PC-9 (cell line): ENCODE results near the gene ALMS1. TPM values are rescaled to one million over a fixed set of nuclear protein-coding genes. Genes with fewer than 3 reads are reported as not detected.

Experiments
- Bru-seq: library from RNA; stranded (reverse); fragments of 400-500 nt; gene quantifications from one replicate; lab custom pipeline; 2021; lab: Mats Ljungman, UMichigan
- BruChase-seq, 2 experiments: library from RNA; stranded (reverse); fragments of 400-500 nt; gene quantifications; one replicate each; lab custom pipeline; 2021; lab: Mats Ljungman, UMichigan
- BruUV-seq: library from RNA; stranded (reverse); fragments of 400-500 nt; replicated peaks from 2 replicates; lab custom pipeline; 2021; lab: Mats Ljungman, UMichigan
- CTCF ChIA-PET: fragments of 300-600 bp; sonication (Branson Sonifier 250); formaldehyde crosslinking; loops from one replicate; lab custom pipeline; 2022; ENCODE audit warnings: antibody characterized with exemption; lab: Charles Lee
- POLR2A ChIA-PET: fragments of 300-600 bp; sonication (Branson Sonifier 250); formaldehyde crosslinking; loops from one replicate; lab custom pipeline; 2022; ENCODE audit warnings: antibody characterized with exemption; ENCODE audit not compliant: unreplicated experiment; lab: Charles Lee
- DNase-seq, 2 experiments: peaks; one replicate each; pipeline versions ENCODE4 v3.0.0 to v3.0.0-alpha.2; 2015 to 2022; ENCODE audit warnings: mixed read lengths in 1 of 2
- H2AFZ ChIP-seq: fragments of 200-600 bp; sonication (generic); 2 replicates; pipeline ENCODE4 v1.8.1; 2017; ENCODE audit warnings: antibody characterized with exemption
- H3F3A ChIP-seq: fragments of 200-600 bp; sonication (generic); 2 replicates; pipeline ENCODE4 v1.8.1; 2017; ENCODE audit warnings: antibody characterized with exemption, mild to moderate bottlenecking, low read depth; ENCODE audit not compliant: insufficient read depth
- H3K27ac ChIP-seq: fragments of 200-600 bp; sonication (generic); 2 replicates; pipeline ENCODE4 v1.6.1; 2016; ENCODE audit warnings: mixed run types
- H3K27me3 ChIP-seq: fragments of 200-600 bp; sonication (generic); 2 replicates; pipeline ENCODE4 v1.6.1; 2016; ENCODE audit warnings: low read depth, mixed run types; ENCODE audit not compliant: insufficient read depth
- H3K36me3 ChIP-seq: fragments of 200-600 bp; sonication (generic); 2 replicates; pipeline ENCODE4 v1.6.1; 2016; ENCODE audit warnings: low read depth, mixed run types
- H3K4me1 ChIP-seq: fragments of 200-600 bp; sonication (generic); replicated peaks from 2 replicates; pipeline ENCODE4 v1.6.1; 2016; ENCODE audit warnings: mixed run types; ENCODE audit not compliant: insufficient read depth
- H3K4me2 ChIP-seq: fragments of 200-600 bp; sonication (generic); 2 replicates; pipeline ENCODE4 v1.6.1; 2017; ENCODE audit warnings: mixed run types
- H3K4me3 ChIP-seq: fragments of 200-600 bp; sonication (generic); 2 replicates; pipeline ENCODE4 v1.6.1; 2016; ENCODE audit warnings: mixed run types
- H3K79me2 ChIP-seq: fragments of 200-600 bp; sonication (generic); 2 replicates; pipeline ENCODE4 v1.6.1; 2017; ENCODE audit warnings: low read depth, mixed run types
- H3K9me2 ChIP-seq: fragments of 200-600 bp; sonication (generic); 2 replicates; pipeline ENCODE4 v1.8.1; 2017; ENCODE audit warnings: mild to moderate bottlenecking; ENCODE audit not compliant: insufficient read depth
- H3K9me3 ChIP-seq: fragments of 200-600 bp; sonication (generic); 2 replicates; pipeline ENCODE4 v1.8.1; 2016; ENCODE audit warnings: low read depth; ENCODE audit not compliant: insufficient read depth
- H4K20me1 ChIP-seq: fragments of 200-600 bp; sonication (generic); 2 replicates; pipeline ENCODE4 v1.8.1; 2017; ENCODE audit not compliant: insufficient read depth
- EZH2 ChIP-seq: fragments of 200-600 bp; sonication (generic); IDR thresholded peaks from 2 replicates; pipeline ENCODE4 v1.8.0; 2017; ENCODE audit warnings: antibody characterized with exemption, low read depth
- intact Hi-C: fragments of 100-400 bp; cut with micrococcal nuclease; formaldehyde crosslinking; loops from one replicate; pipeline ENCODE4 v1.10.0; 2022; ENCODE audit not compliant: unreplicated experiment
- long read RNA-seq: library from polyadenylated mRNA; stranded (forward); transcript quantifications from one replicate; pipeline ENCODE4 v2.0.0, GENCODE V29; 2022
- total RNA-seq: library from RNA; stranded (reverse); gene quantifications from 2 replicates; pipeline ENCODE4 v1.2.3, GENCODE V29; 2021
- TF ChIP-seq, protein P1 (sequence below): fragments of 200-600 bp; sonication (generic); conservative IDR thresholded peaks from 2 replicates; pipeline ENCODE4 v1.6.1; 2017; ENCODE audit warnings: mixed run types, antibody characterized with exemption, mild to moderate bottlenecking, moderate library complexity

Gene ALMS1, protein sequence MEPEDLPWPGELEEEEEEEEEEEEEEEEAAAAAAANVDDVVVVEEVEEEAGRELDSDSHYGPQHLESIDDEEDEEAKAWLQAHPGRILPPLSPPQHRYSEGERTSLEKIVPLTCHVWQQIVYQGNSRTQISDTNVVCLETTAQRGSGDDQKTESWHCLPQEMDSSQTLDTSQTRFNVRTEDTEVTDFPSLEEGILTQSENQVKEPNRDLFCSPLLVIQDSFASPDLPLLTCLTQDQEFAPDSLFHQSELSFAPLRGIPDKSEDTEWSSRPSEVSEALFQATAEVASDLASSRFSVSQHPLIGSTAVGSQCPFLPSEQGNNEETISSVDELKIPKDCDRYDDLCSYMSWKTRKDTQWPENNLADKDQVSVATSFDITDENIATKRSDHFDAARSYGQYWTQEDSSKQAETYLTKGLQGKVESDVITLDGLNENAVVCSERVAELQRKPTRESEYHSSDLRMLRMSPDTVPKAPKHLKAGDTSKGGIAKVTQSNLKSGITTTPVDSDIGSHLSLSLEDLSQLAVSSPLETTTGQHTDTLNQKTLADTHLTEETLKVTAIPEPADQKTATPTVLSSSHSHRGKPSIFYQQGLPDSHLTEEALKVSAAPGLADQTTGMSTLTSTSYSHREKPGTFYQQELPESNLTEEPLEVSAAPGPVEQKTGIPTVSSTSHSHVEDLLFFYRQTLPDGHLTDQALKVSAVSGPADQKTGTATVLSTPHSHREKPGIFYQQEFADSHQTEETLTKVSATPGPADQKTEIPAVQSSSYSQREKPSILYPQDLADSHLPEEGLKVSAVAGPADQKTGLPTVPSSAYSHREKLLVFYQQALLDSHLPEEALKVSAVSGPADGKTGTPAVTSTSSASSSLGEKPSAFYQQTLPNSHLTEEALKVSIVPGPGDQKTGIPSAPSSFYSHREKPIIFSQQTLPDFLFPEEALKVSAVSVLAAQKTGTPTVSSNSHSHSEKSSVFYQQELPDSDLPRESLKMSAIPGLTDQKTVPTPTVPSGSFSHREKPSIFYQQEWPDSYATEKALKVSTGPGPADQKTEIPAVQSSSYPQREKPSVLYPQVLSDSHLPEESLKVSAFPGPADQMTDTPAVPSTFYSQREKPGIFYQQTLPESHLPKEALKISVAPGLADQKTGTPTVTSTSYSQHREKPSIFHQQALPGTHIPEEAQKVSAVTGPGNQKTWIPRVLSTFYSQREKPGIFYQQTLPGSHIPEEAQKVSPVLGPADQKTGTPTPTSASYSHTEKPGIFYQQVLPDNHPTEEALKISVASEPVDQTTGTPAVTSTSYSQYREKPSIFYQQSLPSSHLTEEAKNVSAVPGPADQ (N-terminal part only)
- total RNA-seq (14.7 and 16.7 TPM in 2 replicates), Bru-seq, nascent RNA (percentile 67 among the genes with signal in this experiment), BruChase-seq, experiment 1, labeled RNA remaining after a 2-hour chase (percentile 62 among the genes with signal in this experiment), BruChase-seq, experiment 2, labeled RNA remaining after a 6-hour chase (percentile 68 among the genes with signal in this experiment)
- long read RNA-seq, partial matches to known transcripts = 5 of 5 reads
- long read RNA-seq, other reads (novel, unspliced or antisense) = 0 of 5 reads

DNA sequence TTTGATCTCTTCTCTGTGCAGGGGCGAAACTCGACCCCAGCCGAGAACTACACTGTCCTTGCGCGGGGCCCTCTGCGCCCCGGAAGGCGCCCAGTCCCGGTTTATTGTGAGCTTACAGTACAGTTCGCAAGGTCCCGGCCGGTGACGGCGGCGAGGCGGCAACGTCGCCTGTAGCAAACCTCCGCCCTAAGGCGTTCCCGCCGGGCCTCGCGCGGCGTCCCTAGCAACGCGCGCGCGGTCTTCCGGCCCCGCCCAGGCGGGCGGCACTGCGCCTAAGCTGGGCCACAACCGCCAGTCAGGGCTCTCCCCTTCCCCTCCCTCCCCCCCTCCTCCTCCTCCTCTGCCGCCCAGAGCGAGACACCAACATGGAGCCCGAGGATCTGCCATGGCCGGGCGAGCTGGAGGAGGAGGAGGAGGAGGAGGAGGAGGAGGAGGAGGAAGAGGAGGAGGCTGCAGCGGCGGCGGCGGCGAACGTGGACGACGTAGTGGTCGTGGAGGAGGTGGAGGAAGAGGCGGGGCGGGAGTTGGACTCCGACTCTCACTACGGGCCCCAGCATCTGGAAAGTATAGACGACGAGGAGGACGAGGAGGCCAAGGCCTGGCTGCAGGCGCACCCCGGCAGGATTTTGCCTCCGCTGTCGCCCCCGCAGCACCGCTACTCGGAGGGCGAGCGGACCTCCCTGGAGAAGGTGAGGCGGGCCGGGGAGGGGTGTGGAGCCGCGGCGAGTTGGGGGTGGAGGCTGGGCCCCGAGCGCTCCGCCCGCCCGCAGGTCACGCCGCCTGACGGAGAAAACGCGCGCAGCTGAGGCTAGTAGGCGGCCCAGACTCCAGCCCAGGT is at the start of gene ALMS1:
TSS of gene ALMS1 (plus strand) at position 333 of the 838 bp plus-strand sequence. CDS start at position 366, 33 bp downstream.
- TF ChIP-seq, protein P1, sequence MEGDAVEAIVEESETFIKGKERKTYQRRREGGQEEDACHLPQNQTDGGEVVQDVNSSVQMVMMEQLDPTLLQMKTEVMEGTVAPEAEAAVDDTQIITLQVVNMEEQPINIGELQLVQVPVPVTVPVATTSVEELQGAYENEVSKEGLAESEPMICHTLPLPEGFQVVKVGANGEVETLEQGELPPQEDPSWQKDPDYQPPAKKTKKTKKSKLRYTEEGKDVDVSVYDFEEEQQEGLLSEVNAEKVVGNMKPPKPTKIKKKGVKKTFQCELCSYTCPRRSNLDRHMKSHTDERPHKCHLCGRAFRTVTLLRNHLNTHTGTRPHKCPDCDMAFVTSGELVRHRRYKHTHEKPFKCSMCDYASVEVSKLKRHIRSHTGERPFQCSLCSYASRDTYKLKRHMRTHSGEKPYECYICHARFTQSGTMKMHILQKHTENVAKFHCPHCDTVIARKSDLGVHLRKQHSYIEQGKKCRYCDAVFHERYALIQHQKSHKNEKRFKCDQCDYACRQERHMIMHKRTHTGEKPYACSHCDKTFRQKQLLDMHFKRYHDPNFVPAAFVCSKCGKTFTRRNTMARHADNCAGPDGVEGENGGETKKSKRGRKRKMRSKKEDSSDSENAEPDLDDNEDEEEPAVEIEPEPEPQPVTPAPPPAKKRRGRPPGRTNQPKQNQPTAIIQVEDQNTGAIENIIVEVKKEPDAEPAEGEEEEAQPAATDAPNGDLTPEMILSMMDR = no peak
- no peak for TF ChIP-seq EZH2
- peaks cover 6% of the 10 kb centered on the region; the same call in 1 of the 2 replicates for H3F3A ChIP-seq
- POLR2A ChIA-PET = interaction anchor here (0.6 kb wide), 5 partner anchors 149 to 1170 kb away, joined by 3 to 19 read pairs (median 5); partner anchors contain the start of genes CCDC142, PRADC1 and TTC31
- CTCF ChIA-PET = no interaction called here
- peaks cover 21% of the 10 kb centered on the region for H3K27me3 ChIP-seq
- peaks cover 34% of the 10 kb centered on the region for H3K79me2 ChIP-seq
- peak within 1 kb of the TSS; percentile 62 for H3K27ac ChIP-seq
- no peaks in the 10 kb centered on the region for H3K36me3 ChIP-seq
- peak within 1 kb of the TSS; percentile 99 for H2AFZ ChIP-seq
- DNase-seq = peak; percentile 80 to 86
- no peaks in the 10 kb centered on the region; the same call in 1 of the 2 replicates for H3K9me3 ChIP-seq
- no TSS peak for BruUV-seq
- H3K4me2 ChIP-seq = peak within 1 kb of the TSS; percentile 93
- 0 out of 2 replicates have a peak, but pooled peaks cover 6% of the 10 kb centered on the region for H3K9me2 ChIP-seq
- H3K4me1 ChIP-seq = peaks cover 18% of the 10 kb centered on the region
- H4K20me1 ChIP-seq = peaks cover 6% of the 10 kb centered on the region; the same call in 1 of the 2 replicates
- H3K4me3 ChIP-seq = peak within 1 kb of the TSS; percentile 99
- intact Hi-C loops = loop anchor here (10.0 kb wide), 1 partner anchor 151 kb away; the partner anchor contains the start of genes CCT7 and PRADC1

DNA sequence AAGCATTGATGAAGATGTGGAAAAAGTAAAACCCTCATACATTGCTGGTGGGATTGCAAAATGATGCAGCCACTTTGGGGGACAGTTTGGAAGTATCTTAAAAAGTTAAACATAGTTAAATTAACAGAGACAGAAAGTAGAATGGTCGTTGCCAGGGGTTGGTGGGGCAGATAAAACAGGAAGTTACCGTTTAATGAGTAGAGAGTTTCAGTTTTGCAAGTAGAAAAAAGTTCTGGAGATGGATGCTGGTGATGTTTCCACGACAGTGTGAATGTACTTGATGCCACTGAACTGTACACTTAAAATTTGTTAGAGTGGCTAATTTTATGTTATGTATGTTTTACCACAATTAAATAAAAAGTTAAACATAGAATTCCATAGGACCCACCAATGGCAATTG is 47.8 kb upstream of the ALMS1 start:
- Histone ChIP-seq H3K27ac (no peak overlapping the region), H4K20me1 (no peaks in the 10 kb centered on the region), H3K36me3 (no peaks in the 10 kb centered on the region), H3K79me2 (no peaks in the 10 kb centered on the region), H3K4me3 (no peak overlapping the region), H3K4me1 (no peaks in the 10 kb centered on the region), H3K27me3 (no peaks in the 10 kb centered on the region; the same call in 1 of the 2 replicates), H3F3A (no peaks in the 10 kb centered on the region), H3K9me3 (peaks cover 7% of the 10 kb centered on the region; the same call in 1 of the 2 replicates), H3K4me2 (no peak overlapping the region), H2AFZ (no peak overlapping the region), H3K9me2 (no peaks in the 10 kb centered on the region)
- no peak for DNase-seq
- TF ChIP-seq, protein P1 = no peak
- no peak for TF ChIP-seq EZH2
- CTCF ChIA-PET = no interaction called here
- intact Hi-C loops = no loop called here
- POLR2A ChIA-PET = no interaction called here
- BruUV-seq = no TSS peak
